Measurements from ENCODE around the gene CLDN11. TPM values are rescaled to one million over a fixed set of nuclear protein-coding genes. Genes with fewer than 3 reads are reported as not detected.

CLDN11 gene
- total and polyA plus RNA-seq, 2 of the 8 experiments (the other 6 are each of a cell fraction or from before 2014, with no cell fraction given), result 4.8 to 12.5 TPM

DNA sequence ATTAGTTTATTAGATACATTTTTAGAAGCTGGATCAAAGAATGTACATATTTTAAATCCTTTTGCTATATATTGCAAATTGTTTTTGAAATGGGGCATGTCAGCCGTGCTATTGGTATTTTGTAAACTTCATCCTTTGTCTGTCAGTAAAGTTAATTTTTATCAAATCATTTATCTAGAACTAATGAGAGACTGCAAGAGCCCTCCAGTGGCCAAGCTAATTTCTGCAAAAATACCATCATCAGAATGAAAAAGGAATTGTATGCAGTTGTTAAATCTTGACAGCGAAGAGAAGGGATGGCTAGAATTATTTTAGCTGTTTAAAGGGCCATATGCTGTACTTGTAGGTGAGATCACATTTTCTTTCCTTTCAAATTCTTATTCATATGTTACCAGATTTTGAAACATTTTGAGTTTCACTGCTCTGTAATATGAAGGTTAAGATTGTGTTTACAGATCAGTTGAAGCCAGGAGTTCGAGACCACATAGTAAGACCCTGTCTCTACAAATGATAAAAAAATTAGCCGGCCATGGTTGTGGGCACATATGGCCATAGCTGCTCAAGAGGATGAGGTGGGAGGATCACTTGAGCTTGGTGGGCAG lies 8.1 kb upstream of the CLDN11 start:
- H3K4ac ChIP-seq (replicated peaks; ENCODE audit: insufficient read length, low read depth, low read length), result no peak overlapping the region
- no peak overlapping the region for H2AK5ac ChIP-seq (ENCODE audit: low read depth, low read length)
- no peaks in the 10 kb centered on the region for H3K79me1 ChIP-seq (ENCODE audit: low read depth, low read length)
- no peak overlapping the region for H3K23ac ChIP-seq (ENCODE audit: insufficient read length)
- H3K14ac ChIP-seq (ENCODE audit: insufficient read length), result no peak overlapping the region
- H2BK12ac ChIP-seq (ENCODE audit: low read depth, low read length), result no peak overlapping the region; the same call in 1 of the 2 replicates
- H2BK15ac ChIP-seq (ENCODE audit: low read length), result no peak overlapping the region
- no peak overlapping the region for H3K27ac ChIP-seq (ENCODE audit: low read depth, low read length)
- no peaks in the 10 kb centered on the region for H3K27me3 ChIP-seq (replicated peaks in 1 of 4; ENCODE audit: control insufficient read depth in 3 of 4, extremely low read depth in 1 of 4, insufficient read depth in 3 of 4, low read length in 3 of 4)
- H3K4me3 ChIP-seq (ENCODE audit: extremely low read depth in 1 of 4, insufficient read depth in 2 of 4, low read depth in 3 of 4, low read length in 4 of 4), result no peak overlapping the region
- CTCF ChIA-PET (ENCODE audit: partially characterized antibody), result interaction anchor here (0.6 to 10.6 kb wide), 36 partner anchors 10 to 813 kb away, joined by 3 to 273 read pairs (median 4); no protein-coding TSS in a partner anchor
- POLR2A ChIA-PET (ENCODE audit: partially characterized antibody), result no interaction called here
- no peak overlapping the region for H3K56ac ChIP-seq (replicated peaks; ENCODE audit: insufficient read length, low read depth, low read length)
- H2AFZ ChIP-seq (ENCODE audit: low read length), result no peak overlapping the region
- no peak overlapping the region for H4K8ac ChIP-seq (ENCODE audit: extremely low read depth, insufficient read depth, low read length)
- no peaks in the 10 kb centered on the region for H3K79me2 ChIP-seq (ENCODE audit: control insufficient read depth in 1 of 2, insufficient read depth in 2 of 2, low read length in 2 of 2)
- no peaks in the 10 kb centered on the region for H3K9me3 ChIP-seq (ENCODE audit: insufficient read depth in 2 of 2, low read depth in 1 of 2, low read length in 1 of 2)
- no peaks in the 10 kb centered on the region for H3K36me3 ChIP-seq (ENCODE audit: control insufficient read depth in 2 of 4, insufficient read depth in 4 of 4, low read length in 3 of 4)
- H2BK20ac ChIP-seq (ENCODE audit: low read length), result no peak overlapping the region
- no peak overlapping the region for H3K18ac ChIP-seq (ENCODE audit: extremely low read depth, low read length)
- no peaks in the 10 kb centered on the region for H3K23me2 ChIP-seq (ENCODE audit: low read depth, low read length)
- no peak overlapping the region for H2BK5ac ChIP-seq (ENCODE audit: low read depth, low read length)
- H3K9ac ChIP-seq (replicated peaks in 1 of 4; ENCODE audit: extremely low read depth in 1 of 4, low read depth in 3 of 4, low read length in 3 of 4), result no peak overlapping the region
- 91% methylated on average over 4 of the region's 4 CpGs; no CpG with 5 or more reads in 1 of the 2 experiments for WGBS, 2 experiments (ENCODE audit: extremely low coverage in 1 of 2, insufficient coverage in 1 of 2, insufficient read length in 1 of 2, insufficient replicate concordance in 2 of 2, low coverage in 1 of 2, low lambda C conversion rate in 2 of 2, missing lambda C conversion rate in 1 of 2)
- no peaks in the 10 kb centered on the region for H4K20me1 ChIP-seq (replicated peaks in 1 of 2; ENCODE audit: control insufficient read depth in 1 of 2, insufficient read depth in 2 of 2, low read length in 2 of 2)
- H2BK120ac ChIP-seq (replicated peaks; ENCODE audit: low read depth, low read length), result no peak overlapping the region
- no peak overlapping the region for H4K91ac ChIP-seq (replicated peaks; ENCODE audit: insufficient read length, low read length)
- no peak for DNase-seq (ENCODE audit: low read depth in 1 of 2, low spot score in 2 of 2)
- no peak for FAIRE-seq
- no peak overlapping the region for H4K5ac ChIP-seq (ENCODE audit: insufficient read length, low read depth, low read length)
- H3K4me2 ChIP-seq (ENCODE audit: insufficient read depth in 1 of 2, low read depth in 2 of 2, low read length in 2 of 2), result no peak overlapping the region
- H3K4me1 ChIP-seq (replicated peaks in 1 of 4; ENCODE audit: control insufficient read depth in 3 of 4, insufficient read depth in 4 of 4, low read length in 3 of 4), result peaks cover 0 to 3% (median 0%) of the 10 kb centered on the region in 4 experiments; a peak in 2 of 7 replicates
- TF ChIP-seq PHF8 (conservative IDR thresholded peaks at IDR 0.05; ENCODE audit: low read depth, low read length), result no peak
- TF ChIP-seq, protein P1, sequence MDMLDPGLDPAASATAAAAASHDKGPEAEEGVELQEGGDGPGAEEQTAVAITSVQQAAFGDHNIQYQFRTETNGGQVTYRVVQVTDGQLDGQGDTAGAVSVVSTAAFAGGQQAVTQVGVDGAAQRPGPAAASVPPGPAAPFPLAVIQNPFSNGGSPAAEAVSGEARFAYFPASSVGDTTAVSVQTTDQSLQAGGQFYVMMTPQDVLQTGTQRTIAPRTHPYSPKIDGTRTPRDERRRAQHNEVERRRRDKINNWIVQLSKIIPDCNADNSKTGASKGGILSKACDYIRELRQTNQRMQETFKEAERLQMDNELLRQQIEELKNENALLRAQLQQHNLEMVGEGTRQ (IDR thresholded peaks at IDR 0.05; ENCODE audit: low read length), result no peak
- TF ChIP-seq RNF2 (IDR thresholded peaks at IDR 0.05; ENCODE audit: borderline replicate concordance, low read depth, low read length, missing control alignments, poor library complexity, severe bottlenecking), result no peak
- TF ChIP-seq EZH2 (IDR thresholded peaks at IDR 0.05; ENCODE audit: low read depth, low read length, severe bottlenecking), result no peak
- TF ChIP-seq BACH1 (IDR thresholded peaks at IDR 0.05; ENCODE audit: low read length), result no peak
- TF ChIP-seq SP1 (IDR thresholded peaks at IDR 0.05; ENCODE audit: low read depth, low read length), result no peak
- no peak for TF ChIP-seq HDAC2 (IDR thresholded peaks at IDR 0.05; ENCODE audit: borderline replicate concordance in 1 of 2, low read depth in 2 of 2, low read length in 2 of 2)
- no peak for TF ChIP-seq POU5F1 (IDR thresholded peaks at IDR 0.05; ENCODE audit: low read depth, low read length)

All from H1 (cell line).